ENCODE measurements around the gene SIRPD. TPM values are rescaled to one million over a fixed set of nuclear protein-coding genes. Genes with fewer than 3 reads are reported as not detected.

Gene SIRPD
- total RNA-seq, 1 experiment from 2014 or later, result not detected

GRCh38 chr20:1539816-1540419 lies 17.6 kb downstream of the SIRPD start:
- DNase-seq (ENCODE audit: extremely low read depth, low read depth), result no peak

- no peak for DNase-seq (ENCODE audit: extremely low read depth, low read depth)
Measured at GRCh38 chr20:1538655-1539054, 18.9 kb downstream of the SIRPD start.

- no peak for DNase-seq (ENCODE audit: extremely low read depth, low read depth)
Measured at GRCh38 chr20:1537731-1538058, 19.8 kb downstream of the SIRPD start.

GRCh38 chr20:1536893-1537730 lies 20.4 kb downstream of the SIRPD start:
- no peak for DNase-seq (ENCODE audit: extremely low read depth, low read depth)

- DNase-seq (ENCODE audit: extremely low read depth, low read depth), result no peak
Measured at GRCh38 chr20:1535420-1536175, 21.9 kb downstream of the SIRPD start.

GRCh38 chr20:1534526-1534925 lies 23.0 kb downstream of the SIRPD start:
- no peak for DNase-seq (ENCODE audit: extremely low read depth, low read depth)

- peak; percentile 21 for DNase-seq (ENCODE audit: extremely low read depth, low read depth)
Measured at GRCh38 chr20:1533059-1533458, 24.4 kb downstream of the SIRPD start.

- no peak for DNase-seq (ENCODE audit: extremely low read depth, low read depth)
Measured at GRCh38 chr20:1528811-1529210, 28.7 kb downstream of the SIRPD start.

- no peak for DNase-seq (ENCODE audit: extremely low read depth, low read depth)
Measured at GRCh38 chr20:1527923-1528322, 29.6 kb downstream of the SIRPD start.

- DNase-seq (ENCODE audit: extremely low read depth, low read depth), result no peak
Measured at GRCh38 chr20:1526896-1527295, 30.6 kb downstream of the SIRPD start.

GRCh38 chr20:1526310-1526709 lies 31.2 kb downstream of the SIRPD start:
- DNase-seq (ENCODE audit: extremely low read depth, low read depth), result no peak

GRCh38 chr20:1524004-1524403 lies 33.5 kb downstream of the SIRPD start:
- DNase-seq (ENCODE audit: extremely low read depth, low read depth), result no peak

GRCh38 chr20:1517010-1517409 lies 40.5 kb downstream of the SIRPD start:
- DNase-seq (ENCODE audit: extremely low read depth, low read depth), result no peak

GRCh38 chr20:1513801-1514200 lies 43.7 kb downstream of the SIRPD start:
- no peak for DNase-seq (ENCODE audit: extremely low read depth, low read depth)

- peak; percentile 22 for DNase-seq (ENCODE audit: extremely low read depth, low read depth)
Measured at GRCh38 chr20:1509237-1509636, 48.3 kb downstream of the SIRPD start.

GRCh38 chr20:1508574-1508973 lies 48.9 kb downstream of the SIRPD start:
- no peak for DNase-seq (ENCODE audit: extremely low read depth, low read depth)

GRCh38 chr20:1507276-1507675 lies 50.2 kb downstream of the SIRPD start:
- DNase-seq (ENCODE audit: extremely low read depth, low read depth), result no peak

- no peak for DNase-seq (ENCODE audit: extremely low read depth, low read depth)
Measured at GRCh38 chr20:1505871-1506270, 51.6 kb downstream of the SIRPD start.

GRCh38 chr20:1505361-1505760 lies 52.1 kb downstream of the SIRPD start:
- DNase-seq (ENCODE audit: extremely low read depth, low read depth), result no peak

GRCh38 chr20:1503564-1504227 lies 53.8 kb downstream of the SIRPD start:
- peak; percentile 88 for DNase-seq (ENCODE audit: extremely low read depth, low read depth)

GRCh38 chr20:1500496-1500895 lies 57.0 kb downstream of the SIRPD start:
- no peak for DNase-seq (ENCODE audit: extremely low read depth, low read depth)

All from NCI-H460 (cell line).